NCI-H2196 treated with DMSO at 0.1 percent for 48 hours (cell line): ENCODE results near the gene CCL4.
"Not testable (repeated sequence)": the region's sequence is repeated elsewhere in the genome, so short reads cannot be mapped to it uniquely, and the experiment has no call there.

ENCODE experiments used
- DNase-seq: peaks from one replicate; lab custom pipeline; 2025; ENCODE audit not compliant: unreplicated experiment; lab: John Stamatoyannopoulos, UW

The CCL4 gene

GRCh38 chr17:36115649-36115977 is 12.0 kb downstream of the CCL4 start:
- not testable (repeated sequence) for DNase-seq

GRCh38 chr17:36117505-36118382 is 14.1 kb downstream of the CCL4 start:
- DNase-seq, result no peak

- no peak for DNase-seq
Measured at GRCh38 chr17:36118477-36119353, 15.1 kb downstream of the CCL4 start.

- DNase-seq, result no peak
Measured at GRCh38 chr17:36120221-36120620, 16.6 kb downstream of the CCL4 start.

GRCh38 chr17:36121099-36121498 is 17.5 kb downstream of the CCL4 start:
- DNase-seq, result not testable (repeated sequence)

GRCh38 chr17:36123431-36123830 is 19.8 kb downstream of the CCL4 start:
- no peak for DNase-seq

- no peak for DNase-seq
Measured at GRCh38 chr17:36124879-36125824, 21.5 kb downstream of the CCL4 start.

GRCh38 chr17:36127199-36127893 is 23.7 kb downstream of the CCL4 start:
- DNase-seq, result no peak

- DNase-seq, result no peak
Measured at GRCh38 chr17:36127911-36128310, 24.3 kb downstream of the CCL4 start.

- DNase-seq, result no peak
Measured at GRCh38 chr17:36128411-36128978, 24.9 kb downstream of the CCL4 start.

GRCh38 chr17:36129616-36130015 is 26.0 kb downstream of the CCL4 start:
- no peak for DNase-seq

GRCh38 chr17:36130346-36130745 is 26.7 kb downstream of the CCL4 start:
- no peak for DNase-seq

GRCh38 chr17:36131421-36131820 is 27.8 kb downstream of the CCL4 start:
- DNase-seq, result no peak

- DNase-seq, result no peak
Measured at GRCh38 chr17:36131931-36132330, 28.3 kb downstream of the CCL4 start.

GRCh38 chr17:36132421-36132831 is 28.8 kb downstream of the CCL4 start:
- no peak for DNase-seq

GRCh38 chr17:36133602-36134236 is 30.1 kb downstream of the CCL4 start:
- no peak for DNase-seq

- no peak for DNase-seq
Measured at GRCh38 chr17:36135465-36135864, 31.8 kb downstream of the CCL4 start.

GRCh38 chr17:36136036-36136435 is 32.4 kb downstream of the CCL4 start:
- no peak for DNase-seq

GRCh38 chr17:36136439-36136838 is 32.8 kb downstream of the CCL4 start:
- DNase-seq, result no peak

GRCh38 chr17:36142235-36142634 is 38.6 kb downstream of the CCL4 start:
- DNase-seq, result no peak
